Thymus (tissue), 11 donors: ENCODE data around the gene CEBPB. TPM values are rescaled to one million over a fixed set of nuclear protein-coding genes. Genes with fewer than 3 reads are reported as not detected.

Source experiments
- DNase-seq, 9 donors: peaks; one replicate each; pipeline ENCODE4 v3.0.0-alpha.2; 2013; ENCODE audit warnings: low spot score in 9 of 9, low read depth in 6 of 9, missing footprints in 1 of 9
- H3K27ac ChIP-seq, 2 donors: one replicate each; pipeline ENCODE4 v1.5.1; 2013; ENCODE audit warnings: control low read depth in 1 of 2, low read depth in 1 of 2, low read length in 1 of 2, mild to moderate bottlenecking in 1 of 2, moderate library complexity in 1 of 2
- H3K27me3 ChIP-seq, 2 donors: one replicate each; pipeline ENCODE4 v1.5.1; 2013; ENCODE audit warnings: low read length in 1 of 2; ENCODE audit not compliant: control insufficient read depth in 2 of 2, insufficient read depth in 1 of 2
- H3K36me3 ChIP-seq, 2 donors: one replicate each; pipeline ENCODE4 v1.5.1; 2013; ENCODE audit warnings: low read length in 1 of 2, mild to moderate bottlenecking in 1 of 2, moderate library complexity in 1 of 2; ENCODE audit not compliant: control insufficient read depth in 2 of 2, insufficient read depth in 2 of 2
- H3K4me1 ChIP-seq, 2 donors: one replicate each; pipeline ENCODE4 v1.5.1; 2013; ENCODE audit warnings: low read length in 2 of 2; ENCODE audit not compliant: control insufficient read depth in 2 of 2, insufficient read depth in 2 of 2
- H3K4me3 ChIP-seq, 2 donors: one replicate each; pipeline ENCODE4 v1.5.1; 2013; ENCODE audit warnings: low read length in 2 of 2, control low read depth in 1 of 2, mild to moderate bottlenecking in 1 of 2
- H3K9me3 ChIP-seq, 2 donors: one replicate each; pipeline ENCODE4 v1.5.1; 2013; ENCODE audit warnings: low read length in 1 of 2, mild to moderate bottlenecking in 1 of 2; ENCODE audit not compliant: control insufficient read depth in 2 of 2, insufficient read depth in 1 of 2
- WGBS: extraction: QIAGEN DNeasy Blood & Tissue Kit; methylation state at CpG from one replicate; pipeline ENCODE4 v1.1.7; 2013; 5-methylcytosine and 5-hydroxymethylcytosine counted together
- polyA plus RNA-seq: library from polyadenylated mRNA; stranded (reverse); fragments of 200-250 nt; gene quantifications from one replicate; pipeline ENCODE4 v1.2.3, GENCODE V29; 2013
- total RNA-seq: library from RNA; stranded (reverse); fragments of 120-200 nt; gene quantifications from one replicate; pipeline ENCODE4 v1.2.4, GENCODE V29; 2013
- donor health status: healthy.

Gene CEBPB
- total and polyA plus RNA-seq, 2 donors: 9.2 to 42.9 TPM

DNA sequence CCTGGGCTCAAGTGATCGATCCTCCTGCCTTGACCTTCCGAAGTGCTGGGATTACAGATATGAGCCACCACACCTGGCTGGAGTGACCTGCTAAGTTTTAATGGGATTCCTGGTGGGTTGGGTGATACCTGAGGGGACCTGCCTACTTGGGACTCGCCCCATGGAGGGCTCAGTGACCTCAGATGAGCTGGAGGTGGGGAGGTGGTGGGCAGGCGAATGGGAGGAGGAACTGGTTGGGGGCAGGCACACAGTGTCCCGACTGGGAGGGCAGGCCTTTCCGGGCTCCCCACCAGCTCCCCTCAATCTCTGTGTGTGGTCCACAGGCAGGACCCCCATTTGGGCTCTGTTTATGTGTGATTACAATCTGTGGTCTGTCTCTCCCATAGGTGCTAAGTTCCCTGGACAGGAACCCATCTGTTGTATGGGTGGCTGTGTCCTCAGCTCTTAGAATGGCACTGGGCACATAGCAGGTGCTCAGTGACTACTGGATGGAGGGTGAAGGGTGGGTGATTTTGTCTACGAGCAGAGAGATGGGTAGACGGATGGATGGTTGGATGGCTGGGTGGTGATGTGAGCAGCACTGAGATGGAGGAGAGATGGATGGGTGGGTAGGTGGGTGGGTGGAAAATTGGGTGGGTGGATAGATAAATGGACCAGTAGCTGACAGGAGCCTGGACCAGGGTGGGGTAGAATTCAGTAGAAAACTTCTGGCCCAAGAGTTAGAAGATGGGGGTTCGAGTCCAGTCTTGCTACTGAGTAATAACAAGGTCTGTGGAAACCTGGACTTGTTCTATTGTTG, 23.8 kb downstream of the CEBPB start:
- Histone ChIP-seq H3K27ac (no peak overlapping the region), H3K27me3 (no peaks in the 10 kb centered on the region), H3K4me3 (no peak overlapping the region), H3K4me1 (peaks cover 10 to 22% of the 10 kb centered on the region in 2 donors), H3K36me3 (no peaks in the 10 kb centered on the region), H3K9me3 (no peaks in the 10 kb centered on the region)
- DNase-seq: no peak
- WGBS: 95% methylated on average over 9 of the region's 9 CpGs

DNA sequence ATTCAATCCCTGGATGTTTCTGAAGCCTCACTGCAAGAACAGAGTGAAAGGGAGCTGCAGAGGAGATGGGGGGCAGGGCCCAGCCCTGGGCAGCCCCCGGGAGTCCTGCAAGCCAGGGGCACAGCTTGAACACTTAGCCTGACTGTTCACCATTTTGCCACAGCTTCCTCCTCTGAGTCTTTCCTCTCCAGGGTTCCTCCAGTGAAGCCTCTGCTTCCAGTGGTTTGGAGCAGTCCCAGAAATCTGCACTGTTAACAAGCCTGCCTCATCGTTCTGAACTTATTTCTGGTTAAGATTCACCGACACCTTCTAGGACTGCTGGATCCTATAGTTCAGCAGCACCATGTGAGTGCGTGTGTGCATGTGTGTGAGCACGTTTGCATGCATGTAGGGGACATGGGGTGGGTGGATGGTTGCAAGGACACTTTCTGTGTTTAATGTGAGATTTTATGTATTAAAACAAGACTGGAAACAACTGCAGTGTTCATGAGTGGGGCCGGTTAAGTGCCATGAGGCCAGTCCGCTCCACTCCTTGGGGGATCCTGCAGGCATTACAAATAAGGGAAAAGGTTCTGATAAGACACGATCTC, 24.6 kb downstream of the CEBPB start:
- H3K4me3 ChIP-seq: no peak overlapping the region
- H3K4me1 ChIP-seq: peaks cover 10 to 21% of the 10 kb centered on the region in 2 donors
- no peak overlapping the region for H3K27ac ChIP-seq
- H3K9me3 ChIP-seq: peaks cover 0 to 4% of the 10 kb centered on the region in 2 donors
- no peak for DNase-seq
- 65% methylated on average over 8 of the region's 8 CpGs for WGBS
- H3K27me3 ChIP-seq: no peaks in the 10 kb centered on the region
- H3K36me3 ChIP-seq: no peaks in the 10 kb centered on the region

DNA sequence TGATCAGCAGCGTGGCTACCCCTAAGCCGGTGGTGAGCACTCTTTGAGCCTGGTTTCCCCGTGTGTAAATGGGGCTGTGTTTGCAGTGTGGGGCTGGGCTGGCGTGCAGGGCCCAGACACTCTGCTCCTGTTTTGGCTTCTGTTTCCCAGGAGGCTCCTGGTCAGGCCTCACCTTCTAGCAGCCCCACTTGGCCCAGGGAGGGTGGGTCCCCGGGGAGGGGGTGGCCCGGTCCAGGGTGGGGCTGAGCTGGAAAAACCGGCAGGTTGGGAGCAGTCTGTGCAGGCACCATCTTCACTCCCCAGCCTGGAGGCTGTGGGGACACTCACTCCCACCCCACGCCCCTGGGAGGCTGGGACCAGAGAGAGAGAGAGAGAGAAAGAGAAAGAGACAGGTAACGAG, 25.3 kb downstream of the CEBPB start:
- Histone ChIP-seq H3K27me3 (no peaks in the 10 kb centered on the region), H3K36me3 (no peaks in the 10 kb centered on the region), H3K4me3 (no peak overlapping the region), H3K4me1 (peaks cover 10 to 14% of the 10 kb centered on the region in 2 donors), H3K9me3 (peaks cover 0 to 4% of the 10 kb centered on the region in 2 donors), H3K27ac (no peak overlapping the region)
- 95% methylated on average over 9 of the region's 9 CpGs for WGBS
- no peak for DNase-seq

DNA sequence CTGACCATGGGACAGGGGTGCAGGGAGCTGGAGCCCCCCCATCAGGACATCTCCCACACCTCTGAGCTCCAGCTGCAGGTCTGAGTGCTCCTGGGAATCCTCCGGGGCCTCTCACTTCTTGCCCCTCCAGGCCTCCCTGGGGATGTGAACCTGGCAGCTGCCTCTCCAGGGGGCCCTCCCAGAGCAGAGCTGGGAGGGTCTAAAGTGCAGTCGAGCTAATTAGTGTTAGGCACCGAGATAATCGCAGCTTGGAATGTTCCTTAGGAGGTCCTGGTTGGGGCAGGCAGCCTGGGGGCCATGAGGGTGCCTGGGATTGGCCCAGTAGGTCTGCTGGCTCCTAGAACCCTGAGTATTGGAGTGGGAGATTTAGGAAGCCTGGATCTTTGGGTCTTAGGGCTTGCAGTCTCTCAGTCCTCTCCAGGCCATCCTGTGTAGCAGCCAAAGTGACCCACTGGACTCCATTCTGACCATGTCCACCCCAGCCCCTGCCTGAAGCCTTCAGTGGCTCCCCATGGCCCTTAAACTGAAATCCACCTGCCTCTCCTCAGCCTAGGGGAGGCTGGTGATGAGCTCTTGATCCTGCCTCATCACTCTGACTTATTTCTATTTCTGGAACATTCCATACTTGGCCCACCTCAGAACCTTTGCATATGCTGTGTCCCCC, 26.0 kb downstream of the CEBPB start:
- no peak overlapping the region for H3K4me3 ChIP-seq
- H3K36me3 ChIP-seq: no peaks in the 10 kb centered on the region
- H3K27me3 ChIP-seq: no peaks in the 10 kb centered on the region
- H3K9me3 ChIP-seq: peaks cover 0 to 4% of the 10 kb centered on the region in 2 donors
- 87% methylated on average over 4 of the region's 4 CpGs for WGBS
- DNase-seq: no peak
- H3K27ac ChIP-seq: no peak overlapping the region
- H3K4me1 ChIP-seq: peaks cover 4 to 7% of the 10 kb centered on the region in 2 donors

DNA sequence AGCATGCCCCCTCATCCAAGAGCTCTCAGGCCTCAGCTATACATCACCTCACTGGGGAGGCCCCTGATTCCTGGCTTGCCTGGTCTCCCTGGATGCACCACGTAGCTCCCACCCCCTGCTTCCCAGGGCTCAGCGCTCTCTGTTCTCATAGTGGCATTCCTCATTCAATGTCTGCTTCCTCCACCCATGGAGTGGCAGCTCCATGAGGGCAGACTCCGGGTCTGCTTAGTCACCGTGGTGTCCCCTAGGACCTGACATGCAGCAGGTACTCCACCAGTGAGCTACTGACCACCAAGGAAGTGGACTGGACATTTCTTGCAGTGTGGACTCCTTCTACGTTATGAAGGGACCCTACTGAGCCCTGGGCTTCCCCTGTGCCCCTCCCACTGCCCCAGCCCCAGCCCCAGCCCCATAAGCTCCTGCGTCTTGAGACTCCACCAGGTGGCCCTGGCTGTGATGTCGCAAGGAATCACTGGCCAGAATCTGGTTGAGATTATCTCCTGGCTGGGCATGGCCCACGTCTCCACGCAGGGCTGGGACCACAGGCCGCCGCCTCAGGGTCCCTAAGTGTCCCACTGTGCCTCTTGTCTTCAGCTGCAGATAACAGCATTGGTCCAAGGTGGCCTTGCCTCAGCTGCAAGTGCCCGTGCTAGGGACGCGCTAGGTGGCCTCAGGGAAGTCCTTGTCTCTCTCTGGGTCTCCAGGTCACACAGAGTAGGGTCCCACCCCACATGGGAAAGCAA, 26.7 kb downstream of the CEBPB start:
- WGBS: 93% methylated on average over 14 of the region's 14 CpGs
- no peak for DNase-seq
- H3K36me3 ChIP-seq: no peaks in the 10 kb centered on the region

DNA sequence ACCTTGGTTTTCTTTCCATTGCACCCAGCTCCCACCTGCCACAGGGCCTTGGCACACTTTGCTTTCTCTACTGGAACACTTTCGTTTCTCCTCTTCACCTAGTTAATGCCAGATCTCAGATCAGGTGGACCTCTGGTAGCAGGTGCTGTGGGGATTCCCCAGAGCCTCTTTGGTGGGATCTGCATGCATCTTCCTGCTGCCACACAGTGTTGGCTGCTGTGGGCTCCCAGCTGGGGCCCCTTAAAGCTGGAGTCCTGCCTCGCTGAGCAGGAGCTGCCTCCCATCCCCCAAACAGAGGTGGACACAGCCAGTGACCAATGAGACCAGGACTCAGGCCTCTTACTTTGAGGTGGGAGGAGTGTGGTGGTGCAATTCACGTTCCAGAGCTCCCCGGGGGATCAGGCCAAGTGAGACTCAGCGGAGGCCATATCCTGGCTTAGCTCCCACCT, 28.4 kb downstream of the CEBPB start:
- Histone ChIP-seq H3K4me3 (no peak overlapping the region), H3K27ac (no peak overlapping the region), H3K27me3 (no peaks in the 10 kb centered on the region), H3K9me3 (peaks cover 0 to 4% of the 10 kb centered on the region in 2 donors), H3K36me3 (no peaks in the 10 kb centered on the region), H3K4me1 (no peaks in the 10 kb centered on the region)
- 82% methylated on average over 5 of the region's 5 CpGs for WGBS
- no peak for DNase-seq

More for the DNA sequence above, 26.7 kb downstream of the CEBPB start:
- Histone ChIP-seq H3K4me3 (no peak overlapping the region), H3K4me1 (peaks cover 0 to 2% of the 10 kb centered on the region in 2 donors), H3K27ac (no peak overlapping the region), H3K27me3 (no peaks in the 10 kb centered on the region), H3K9me3 (peaks cover 0 to 4% of the 10 kb centered on the region in 2 donors)

DNA sequence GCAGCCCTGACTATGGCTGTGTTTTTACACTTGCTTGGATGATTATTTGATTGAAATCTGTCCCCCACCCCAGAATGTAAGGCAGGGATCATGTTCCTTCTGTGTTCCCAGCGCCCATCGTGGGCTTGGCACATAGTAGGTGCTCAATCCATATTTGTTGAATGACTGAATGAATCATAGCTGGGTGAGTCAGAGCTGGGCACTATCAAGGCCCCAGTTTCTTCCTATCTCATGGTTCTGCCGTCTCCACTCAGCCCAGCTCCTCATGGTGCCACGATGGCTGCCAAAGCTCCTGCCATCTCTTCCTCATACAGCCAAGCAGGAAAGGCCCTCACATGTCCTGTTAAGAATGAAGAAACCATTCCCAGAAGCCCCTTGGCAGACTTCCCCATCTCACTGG, 29.0 kb downstream of the CEBPB start:
- no peak for DNase-seq
- no peak overlapping the region for H3K4me3 ChIP-seq
- peaks cover 0 to 4% of the 10 kb centered on the region in 2 donors for H3K9me3 ChIP-seq
- WGBS: 98% methylated on average over 4 of the region's 4 CpGs
- no peaks in the 10 kb centered on the region for H3K36me3 ChIP-seq
- H3K4me1 ChIP-seq: no peaks in the 10 kb centered on the region
- H3K27me3 ChIP-seq: no peaks in the 10 kb centered on the region
- H3K27ac ChIP-seq: no peak overlapping the region

DNA sequence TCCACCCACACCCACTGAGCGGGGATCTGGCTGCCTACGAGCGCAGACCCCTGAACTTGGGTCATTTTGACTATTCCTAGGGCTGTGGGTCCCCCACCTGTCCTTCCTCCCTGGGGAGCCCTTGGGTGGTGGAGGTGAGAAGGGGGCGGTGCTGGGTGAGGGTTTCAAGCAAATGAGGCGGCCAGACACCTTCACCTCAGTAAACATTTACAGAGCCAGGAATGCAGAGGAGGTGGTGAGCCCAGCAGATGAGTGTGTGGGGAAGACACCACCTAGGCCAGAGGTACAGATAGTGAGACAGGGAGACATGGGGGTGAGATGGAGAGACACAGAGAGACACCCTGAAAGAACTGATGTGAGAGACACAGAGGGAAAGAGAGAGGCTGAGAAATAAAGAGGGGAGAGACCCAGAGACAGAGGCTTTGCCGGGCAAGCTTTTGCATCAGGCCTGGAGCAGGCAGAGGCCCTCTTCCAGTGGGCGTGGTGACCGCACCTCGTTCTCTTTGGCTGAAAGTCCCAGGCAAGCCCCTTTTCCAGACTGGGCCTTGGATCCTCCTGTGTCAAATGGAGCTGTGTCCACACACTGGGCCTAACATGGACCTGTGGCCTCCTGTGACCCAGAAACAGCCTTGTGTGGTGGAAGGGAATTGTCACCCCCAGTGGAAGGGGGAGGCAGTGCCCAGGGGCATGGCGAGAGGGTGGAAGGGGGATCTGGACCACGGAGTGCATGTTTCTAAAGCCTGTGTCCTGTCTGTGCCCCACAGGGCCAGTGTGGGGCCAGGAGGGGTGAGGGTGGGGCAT, 29.7 kb downstream of the CEBPB start:
- no peaks in the 10 kb centered on the region for H3K4me1 ChIP-seq
- WGBS: 98% methylated on average over 11 of the region's 11 CpGs

More for the DNA sequence above, 29.7 kb downstream of the CEBPB start:
- no peak for DNase-seq
- H3K4me3 ChIP-seq: no peak overlapping the region
- H3K9me3 ChIP-seq: peaks cover 0 to 4% of the 10 kb centered on the region in 2 donors
- no peaks in the 10 kb centered on the region for H3K27me3 ChIP-seq
- H3K27ac ChIP-seq: no peak overlapping the region
- no peaks in the 10 kb centered on the region for H3K36me3 ChIP-seq
